ENCODE results near the gene WNT6.
A peak's percentile ranks its signal among the peaks of the same experiment; 100 is the strongest.

The WNT6 gene

GRCh38 chr2:218893349-218894150 lies 33.9 kb downstream of the WNT6 start:
- DNase-seq (ENCODE audit: low read depth) = no peak

- no peak for DNase-seq (ENCODE audit: low read depth)
These were observed 34.7 kb downstream of the WNT6 start for GRCh38 chr2:218894151-218894879.

DNA sequence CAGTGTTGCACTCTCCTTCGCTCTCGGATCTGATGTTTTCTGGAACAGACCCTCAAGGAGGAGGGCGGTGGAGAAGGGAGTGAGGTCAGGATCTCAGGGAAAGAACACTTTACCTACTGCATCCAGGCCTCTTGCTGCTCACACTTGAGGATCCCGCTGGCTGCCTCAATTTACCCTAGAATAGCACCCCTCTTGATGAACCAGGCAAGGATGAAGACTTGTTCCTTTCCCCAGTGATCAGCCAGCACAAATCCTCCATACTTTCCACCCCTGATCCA lies 35.2 kb downstream of the WNT6 start:
- DNase-seq (ENCODE audit: low read depth) = no peak

DNA sequence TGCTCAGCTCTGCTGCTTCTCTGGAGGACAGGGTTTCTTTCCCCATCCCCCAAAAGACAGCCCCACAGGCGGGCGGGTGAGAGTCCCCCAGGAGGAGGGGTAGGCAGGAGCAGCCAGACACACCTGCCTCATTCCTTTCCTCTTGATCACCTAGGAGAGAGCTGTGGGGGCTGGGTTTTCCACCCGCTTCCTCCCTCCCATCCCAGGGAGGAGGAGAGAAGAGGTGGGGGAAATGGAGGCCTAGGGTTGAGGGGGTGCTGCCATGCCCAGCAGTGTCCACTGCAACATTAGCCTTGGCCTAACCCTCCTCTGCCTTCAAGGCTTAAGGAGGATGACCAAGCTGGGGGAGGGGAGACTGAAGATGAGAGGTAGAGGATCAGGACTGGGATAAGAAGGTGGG lies 35.7 kb downstream of the WNT6 start:
- DNase-seq (ENCODE audit: low read depth) = no peak

DNA sequence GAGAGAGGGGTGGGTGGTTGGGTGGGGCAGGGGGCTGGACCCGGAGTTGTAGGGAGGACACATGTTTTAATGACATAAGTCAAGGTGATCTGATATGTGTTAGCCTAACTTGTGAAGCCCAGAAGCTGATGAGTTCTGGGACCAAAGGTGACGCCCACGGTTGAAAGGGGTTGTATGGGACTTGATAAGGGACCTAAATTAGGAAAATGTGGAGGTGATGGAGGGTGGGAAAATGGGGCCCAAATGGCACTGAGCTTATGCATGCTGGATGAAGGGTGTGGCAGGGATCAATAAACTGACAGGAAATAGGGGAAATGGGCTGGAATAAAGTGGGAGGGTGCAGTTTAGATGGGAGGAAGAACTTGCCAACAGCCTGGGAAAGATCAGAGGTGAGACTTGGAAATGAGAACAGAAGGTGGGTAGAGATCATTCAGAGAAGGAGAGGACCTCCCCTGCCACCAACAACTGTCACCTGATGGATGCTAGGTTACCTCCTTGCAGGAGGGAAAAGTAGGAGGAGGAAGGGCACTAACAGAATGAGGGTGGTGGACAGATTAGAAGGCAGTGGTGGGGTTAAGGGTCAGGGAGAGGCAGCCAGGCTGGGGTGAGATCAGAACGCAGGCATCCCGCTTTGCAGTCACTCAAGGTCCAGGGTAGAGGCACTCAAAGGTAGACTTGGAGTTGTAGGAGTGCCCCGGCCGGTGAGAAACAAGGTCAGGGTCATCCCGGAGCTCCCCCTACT lies 36.3 kb downstream of the WNT6 start:
- DNase-seq (ENCODE audit: low read depth) = no peak

DNA sequence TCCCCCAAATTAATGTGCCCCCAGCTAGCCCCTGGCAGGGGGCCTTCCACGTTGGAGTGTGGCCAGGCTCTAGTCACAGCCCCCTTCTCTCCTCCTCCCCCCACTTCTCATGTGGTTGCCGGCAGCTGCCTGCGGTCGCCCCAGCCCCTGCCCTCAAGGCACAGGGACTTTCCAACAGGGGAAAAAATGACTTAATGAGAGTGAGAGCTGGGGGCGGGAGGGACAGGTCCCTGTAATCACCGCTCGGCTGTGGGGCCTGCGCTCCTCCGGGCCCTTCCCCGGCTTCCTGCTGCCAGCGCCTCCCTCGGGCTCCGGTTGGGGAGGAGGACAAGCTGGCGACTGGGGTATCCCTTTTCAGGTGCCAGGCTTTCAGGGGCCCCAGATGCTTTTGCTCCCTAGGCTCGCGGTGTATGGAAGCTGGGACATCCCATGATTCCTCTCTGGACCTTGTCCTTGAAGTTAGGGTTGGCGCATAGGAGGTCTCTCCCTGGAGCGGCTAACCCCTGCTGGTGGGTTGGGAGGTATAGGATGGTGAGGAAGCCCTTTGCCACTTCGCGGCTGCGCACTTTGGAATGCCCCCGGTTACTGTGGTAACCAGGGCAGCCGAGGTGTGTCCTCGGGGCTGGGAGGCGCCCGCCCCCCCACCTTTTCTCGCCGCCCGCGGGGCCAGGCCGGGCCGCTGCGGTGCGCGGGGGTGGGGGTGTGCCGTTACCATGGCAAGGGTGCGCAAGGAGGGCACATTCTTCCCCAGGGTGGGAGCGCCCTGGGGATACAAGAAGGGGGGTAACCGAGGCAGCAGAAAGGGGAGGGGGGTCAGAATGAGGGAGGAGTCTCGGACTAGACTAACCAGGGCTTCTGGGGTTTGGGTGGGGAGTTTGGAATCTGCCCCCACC lies 37.1 kb downstream of the WNT6 start:
- peak; percentile 84 for DNase-seq (ENCODE audit: low read depth)

DNA sequence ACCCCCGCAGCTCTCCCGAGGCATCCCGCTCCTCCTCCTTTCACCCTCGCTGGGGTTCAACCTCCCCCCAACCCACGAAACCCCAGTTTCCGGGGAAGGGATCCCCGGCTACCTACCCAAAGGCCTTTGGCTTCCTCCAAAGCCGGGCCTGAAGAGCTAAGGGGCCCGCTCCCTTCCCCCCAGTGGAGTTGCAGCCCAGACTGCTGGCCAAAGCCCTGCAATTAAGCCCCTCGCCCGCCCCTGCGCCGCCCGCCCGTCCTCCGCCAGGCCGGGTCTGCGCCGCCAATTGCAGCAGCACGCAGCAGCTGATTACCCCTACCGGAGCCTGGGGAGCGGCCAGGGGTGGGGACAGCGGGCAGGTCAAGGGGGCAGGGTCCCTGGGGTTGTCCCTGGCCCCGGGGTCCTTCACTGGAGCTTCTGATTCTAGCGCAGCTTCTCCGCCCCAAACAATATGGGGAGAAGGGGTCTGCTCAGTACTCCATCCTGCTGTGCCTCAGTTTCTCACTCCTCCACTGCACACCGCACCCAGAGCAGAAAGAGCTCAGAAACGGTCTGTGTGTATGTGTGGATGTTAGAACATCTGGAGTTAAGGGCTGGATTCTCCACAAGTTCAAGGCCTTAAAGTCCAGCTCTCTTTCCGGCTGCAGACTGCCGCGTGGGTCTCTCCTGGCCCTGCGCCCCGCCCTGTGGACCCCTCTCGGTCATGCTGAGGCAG lies 37.9 kb downstream of the WNT6 start:
- no peak for DNase-seq (ENCODE audit: low read depth)

DNA sequence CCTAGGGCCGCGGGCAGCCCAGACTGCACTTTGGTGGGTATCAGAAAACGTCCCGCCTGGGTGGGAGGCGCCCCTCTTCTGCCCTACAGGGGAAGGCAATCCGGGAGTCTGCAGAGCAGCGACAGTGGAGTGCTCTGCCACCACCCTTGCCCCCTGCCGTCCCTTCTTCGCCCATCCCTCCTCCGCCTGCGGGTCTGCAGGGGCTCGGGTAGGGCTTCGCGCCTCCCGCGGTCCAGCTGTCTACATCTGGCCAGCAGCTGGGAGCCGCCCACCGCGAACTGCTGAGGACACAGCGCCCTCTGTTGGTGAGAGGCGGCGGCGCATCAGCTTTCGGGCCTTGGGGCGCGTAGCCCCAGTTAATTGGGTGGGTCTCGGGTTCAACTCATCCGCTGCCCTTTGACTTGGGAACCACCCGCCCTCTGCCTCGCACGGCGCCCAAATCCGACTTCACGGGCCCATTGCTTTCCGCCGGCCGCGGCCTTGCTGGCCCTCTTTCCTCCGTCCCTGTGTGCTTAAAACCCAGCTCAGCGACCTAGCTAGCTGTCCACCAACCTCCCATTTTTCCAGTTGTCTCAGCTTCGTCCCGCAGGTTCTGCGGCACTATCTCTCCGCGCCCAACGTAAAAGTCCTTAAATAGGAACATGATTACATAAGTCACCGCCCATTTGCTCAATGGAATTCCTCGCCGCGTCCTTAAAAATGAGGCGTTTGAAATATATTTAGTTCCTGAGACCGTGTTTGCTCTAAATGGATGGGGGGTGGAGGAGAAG lies 38.7 kb downstream of the WNT6 start:
- DNase-seq (ENCODE audit: low read depth) = peak; percentile 81

DNA sequence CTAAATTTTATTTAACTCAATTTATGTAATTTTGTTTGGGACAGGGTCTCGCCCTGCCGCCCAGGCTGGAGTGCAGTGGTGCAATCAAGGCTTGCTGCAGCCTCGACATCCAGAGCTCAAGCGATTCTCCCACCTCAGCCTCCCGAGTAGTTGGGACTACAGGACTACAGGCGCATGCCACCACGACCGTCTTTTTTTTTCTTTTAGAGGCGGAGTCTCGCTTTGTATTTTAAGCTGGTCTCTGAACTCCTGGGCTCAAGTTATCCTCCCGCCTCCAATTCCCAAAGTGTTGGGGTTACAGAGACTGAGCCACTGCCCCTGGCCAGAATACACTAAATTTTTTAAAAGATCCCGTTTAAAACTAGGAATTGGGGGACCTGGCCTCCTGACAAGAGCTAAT lies 39.5 kb downstream of the WNT6 start:
- no peak for DNase-seq (ENCODE audit: low read depth)

- no peak for DNase-seq (ENCODE audit: low read depth)
These were observed 42.8 kb downstream of the WNT6 start for GRCh38 chr2:218902427-218902826.

DNA sequence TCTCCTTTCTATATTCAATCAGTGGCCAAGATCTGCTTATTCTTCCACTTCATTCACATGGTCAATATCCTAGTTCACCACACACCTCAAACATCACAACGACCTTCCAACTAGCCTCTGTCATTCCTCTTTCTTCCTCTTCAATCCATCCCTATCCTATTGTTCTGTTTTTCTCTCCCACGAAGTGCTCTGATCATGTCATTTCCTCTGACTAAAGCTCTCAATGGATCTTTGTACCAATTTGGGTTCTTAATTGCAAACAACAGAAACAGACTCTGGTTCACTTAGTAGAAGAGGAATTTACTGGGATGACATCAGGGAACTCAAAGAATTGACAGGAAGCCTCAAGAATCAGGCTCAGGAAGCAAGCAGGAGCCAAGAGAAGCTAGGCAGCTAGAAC lies 44.6 kb downstream of the WNT6 start:
- no peak for DNase-seq (ENCODE audit: low read depth)

- peak; percentile 92 for DNase-seq (ENCODE audit: low read depth)
These were observed 49.4 kb downstream of the WNT6 start for GRCh38 chr2:218908721-218909619.

- DNase-seq (ENCODE audit: low read depth) = no peak
These were observed 51.1 kb downstream of the WNT6 start for GRCh38 chr2:218910741-218911140.

DNA sequence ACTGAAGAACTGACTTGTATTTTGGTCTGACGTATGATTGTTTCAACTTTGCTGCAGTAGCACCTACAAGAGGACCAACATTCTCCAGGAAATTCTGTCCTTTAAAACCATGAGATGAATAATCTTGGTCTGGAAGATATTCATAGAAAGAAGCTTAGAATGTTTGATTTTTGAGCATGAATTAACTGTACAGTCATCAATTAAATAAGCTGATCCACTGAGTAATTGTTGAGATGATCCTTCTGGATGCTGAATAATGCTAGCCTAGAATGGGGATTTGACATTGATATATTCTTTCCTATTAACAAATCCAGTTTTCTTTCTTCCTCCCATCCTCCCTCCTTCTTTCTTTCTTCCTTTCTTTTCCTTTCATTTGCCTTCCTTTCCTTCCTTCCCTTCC lies 60.9 kb downstream of the WNT6 start:
- no peak for DNase-seq (ENCODE audit: low read depth)
